Activated naive CD8-positive, alpha-beta T cell treated with anti-CD3 and anti-CD28 coated beads, Interleukin-2, amount 50 U/mL, for 24 hours (primary cell): ENCODE data around the gene SMG6.

Source experiments
- ATAC-seq: fragments of 150-1000 bp; cut with Tn5 transposase; one replicate; pipeline ENCODE4 v1.10.0; 2021
- DNase-seq: peaks from one replicate; pipeline ENCODE4 v3.0.0; 2021
- H3K27ac Mint-ChIP-seq: one replicate; pipeline ENCODE4 v1.8.0; 2021; ENCODE audit warnings: mild to moderate bottlenecking, mixed read lengths
- H3K27me3 Mint-ChIP-seq: one replicate; pipeline ENCODE4 v1.8.0; 2021; ENCODE audit warnings: mixed read lengths
- H3K36me3 Mint-ChIP-seq: one replicate; pipeline ENCODE4 v1.8.0; 2021; ENCODE audit warnings: low read depth, mixed read lengths
- H3K4me1 Mint-ChIP-seq: one replicate; pipeline ENCODE4 v1.8.0; 2021; ENCODE audit warnings: mixed read lengths
- H3K4me3 Mint-ChIP-seq: one replicate; pipeline ENCODE4 v1.8.0; 2021; ENCODE audit warnings: mild to moderate bottlenecking, moderate library complexity, mixed read lengths
- H3K9me3 Mint-ChIP-seq: one replicate; pipeline ENCODE4 v1.8.0; 2021; ENCODE audit warnings: mixed read lengths

Gene SMG6

GRCh38 chr17:2107506-2107905 lies 196.1 kb downstream of the SMG6 start:
- DNase-seq (no peak), ATAC-seq (no peak)
- H3K27ac Mint-ChIP-seq, result no peak overlapping the region
- no peaks in the 10 kb centered on the region for H3K9me3 Mint-ChIP-seq
- H3K4me3 Mint-ChIP-seq, result no peak overlapping the region
- H3K27me3 Mint-ChIP-seq, result no peaks in the 10 kb centered on the region
- H3K4me1 Mint-ChIP-seq, result peaks cover 4% of the 10 kb centered on the region
- peaks cover 13% of the 10 kb centered on the region for H3K36me3 Mint-ChIP-seq

GRCh38 chr17:2107050-2107449 lies 196.5 kb downstream of the SMG6 start:
- Mint-ChIP-seq H3K9me3 (no peaks in the 10 kb centered on the region), H3K4me1 (peaks cover 5% of the 10 kb centered on the region), H3K27ac (no peak overlapping the region), H3K4me3 (no peak overlapping the region), H3K36me3 (peaks cover 13% of the 10 kb centered on the region), H3K27me3 (no peaks in the 10 kb centered on the region)
- DNase-seq (no peak), ATAC-seq (no peak)

GRCh38 chr17:2106308-2106955 lies 197.2 kb downstream of the SMG6 start:
- DNase-seq, result no peak
- no peak overlapping the region for H3K4me3 Mint-ChIP-seq
- H3K9me3 Mint-ChIP-seq, result no peaks in the 10 kb centered on the region
- H3K4me1 Mint-ChIP-seq, result peaks cover 10% of the 10 kb centered on the region
- H3K36me3 Mint-ChIP-seq, result peaks cover 13% of the 10 kb centered on the region
- H3K27ac Mint-ChIP-seq, result no peak overlapping the region
- ATAC-seq, result no peak
- no peaks in the 10 kb centered on the region for H3K27me3 Mint-ChIP-seq

GRCh38 chr17:2105663-2106062 lies 197.9 kb downstream of the SMG6 start:
- no peak overlapping the region for H3K27ac Mint-ChIP-seq

GRCh38 chr17:2102931-2103809 lies 200.4 kb downstream of the SMG6 start:
- Mint-ChIP-seq H3K27me3 (no peaks in the 10 kb centered on the region), H3K4me3 (no peak overlapping the region), H3K36me3 (peaks cover 12% of the 10 kb centered on the region), H3K27ac (no peak overlapping the region), H3K9me3 (no peaks in the 10 kb centered on the region), H3K4me1 (peaks cover 12% of the 10 kb centered on the region)
- DNase-seq, result no peak
- no peak for ATAC-seq

More at GRCh38 chr17:2105663-2106062, 197.9 kb downstream of the SMG6 start:
- no peaks in the 10 kb centered on the region for H3K27me3 Mint-ChIP-seq
- no peak for ATAC-seq
- H3K9me3 Mint-ChIP-seq, result no peaks in the 10 kb centered on the region
- peaks cover 13% of the 10 kb centered on the region for H3K36me3 Mint-ChIP-seq
- no peak overlapping the region for H3K4me3 Mint-ChIP-seq
- peaks cover 12% of the 10 kb centered on the region for H3K4me1 Mint-ChIP-seq
- no peak for DNase-seq

GRCh38 chr17:2101448-2102257 lies 201.9 kb downstream of the SMG6 start:
- Mint-ChIP-seq H3K27ac (no peak overlapping the region), H3K27me3 (no peaks in the 10 kb centered on the region), H3K4me1 (peaks cover 12% of the 10 kb centered on the region), H3K9me3 (no peaks in the 10 kb centered on the region), H3K4me3 (no peak overlapping the region), H3K36me3 (peaks cover 12% of the 10 kb centered on the region)
- DNase-seq (peak; percentile 33), ATAC-seq (peak; percentile 52)

GRCh38 chr17:2095536-2095910 lies 208.1 kb downstream of the SMG6 start:
- H3K4me3 Mint-ChIP-seq, result no peak overlapping the region
- H3K9me3 Mint-ChIP-seq, result no peaks in the 10 kb centered on the region
- DNase-seq (no peak), ATAC-seq (no peak)
- no peaks in the 10 kb centered on the region for H3K27me3 Mint-ChIP-seq
- H3K36me3 Mint-ChIP-seq, result peaks cover 9% of the 10 kb centered on the region
- H3K4me1 Mint-ChIP-seq, result peaks cover 13% of the 10 kb centered on the region
- no peak overlapping the region for H3K27ac Mint-ChIP-seq

- peaks cover 9% of the 10 kb centered on the region for H3K36me3 Mint-ChIP-seq
- no peaks in the 10 kb centered on the region for H3K9me3 Mint-ChIP-seq
- H3K4me3 Mint-ChIP-seq, result no peak overlapping the region
- H3K4me1 Mint-ChIP-seq, result peaks cover 18% of the 10 kb centered on the region
- DNase-seq (no peak), ATAC-seq (no peak)
- no peak overlapping the region for H3K27ac Mint-ChIP-seq
- no peaks in the 10 kb centered on the region for H3K27me3 Mint-ChIP-seq
Observed at GRCh38 chr17:2094891-2095535, 208.6 kb downstream of the SMG6 start.

GRCh38 chr17:2093349-2093748 lies 210.2 kb downstream of the SMG6 start:
- Mint-ChIP-seq H3K9me3 (no peaks in the 10 kb centered on the region), H3K27me3 (no peaks in the 10 kb centered on the region), H3K4me1 (peaks cover 35% of the 10 kb centered on the region), H3K36me3 (peaks cover 9% of the 10 kb centered on the region), H3K27ac (no peak overlapping the region), H3K4me3 (no peak overlapping the region)
- ATAC-seq, result no peak
- DNase-seq, result no peak

GRCh38 chr17:2092253-2092652 lies 211.3 kb downstream of the SMG6 start:
- DNase-seq (no peak), ATAC-seq (no peak)
- Mint-ChIP-seq H3K27me3 (no peaks in the 10 kb centered on the region), H3K36me3 (peaks cover 13% of the 10 kb centered on the region), H3K27ac (no peak overlapping the region), H3K4me1 (peaks cover 45% of the 10 kb centered on the region), H3K4me3 (no peak overlapping the region), H3K9me3 (no peaks in the 10 kb centered on the region)

- ATAC-seq (no peak), DNase-seq (no peak)
- Mint-ChIP-seq H3K9me3 (no peaks in the 10 kb centered on the region), H3K4me1 (peaks cover 57% of the 10 kb centered on the region), H3K27ac (no peak overlapping the region), H3K4me3 (no peak overlapping the region), H3K27me3 (no peaks in the 10 kb centered on the region), H3K36me3 (peaks cover 11% of the 10 kb centered on the region)
Observed at GRCh38 chr17:2090804-2091534, 212.6 kb downstream of the SMG6 start.

- peak overlapping the region; percentile 81 for H3K4me3 Mint-ChIP-seq
- ATAC-seq (no peak), DNase-seq (no peak)
- H3K4me1 Mint-ChIP-seq, result peaks cover 61% of the 10 kb centered on the region
- no peaks in the 10 kb centered on the region for H3K27me3 Mint-ChIP-seq
- H3K27ac Mint-ChIP-seq, result peak overlapping the region; percentile 84
- H3K36me3 Mint-ChIP-seq, result peaks cover 15% of the 10 kb centered on the region
- H3K9me3 Mint-ChIP-seq, result no peaks in the 10 kb centered on the region
Observed at GRCh38 chr17:2090210-2090641, 213.4 kb downstream of the SMG6 start.

- DNase-seq, result no peak
- Mint-ChIP-seq H3K27me3 (no peaks in the 10 kb centered on the region), H3K27ac (peak overlapping the region; percentile 84)
Observed at GRCh38 chr17:2089021-2089422, 214.6 kb downstream of the SMG6 start.

More at GRCh38 chr17:2089021-2089422, 214.6 kb downstream of the SMG6 start:
- H3K4me1 Mint-ChIP-seq, result peaks cover 64% of the 10 kb centered on the region
- peak overlapping the region; percentile 81 for H3K4me3 Mint-ChIP-seq
- no peaks in the 10 kb centered on the region for H3K9me3 Mint-ChIP-seq
- ATAC-seq, result peak; percentile 41
- peaks cover 20% of the 10 kb centered on the region for H3K36me3 Mint-ChIP-seq
